ENCODE measurements around the gene SRPRB.

The SRPRB gene

DNA sequence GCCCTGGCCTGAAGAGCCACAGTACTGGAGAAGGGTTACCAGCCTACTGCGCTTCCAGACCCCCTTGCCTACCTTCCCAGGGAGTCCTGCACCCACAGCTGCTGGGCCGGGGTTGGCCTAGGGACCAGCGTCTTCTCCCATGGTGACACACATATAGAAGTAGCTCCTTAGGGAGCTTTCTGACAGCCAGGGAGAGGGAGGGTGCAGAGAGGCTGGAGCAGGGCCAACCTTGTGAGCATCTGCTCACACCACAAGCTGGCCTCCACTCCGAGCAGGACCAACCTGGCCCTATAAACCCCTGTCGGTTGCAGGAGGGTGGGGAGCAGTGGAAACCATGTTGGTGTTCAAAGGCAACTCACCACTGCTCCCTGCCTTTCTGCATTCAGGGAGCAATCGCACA, 35.2 kb downstream of the SRPRB start:
- DNase-seq (ENCODE audit: low read depth in 2 of 2) = no peak

- DNase-seq (ENCODE audit: low read depth in 2 of 2) = no peak
These were observed 35.6 kb downstream of the SRPRB start for GRCh38 chr3:133841196-133841595.

- no peak for DNase-seq (ENCODE audit: low read depth in 2 of 2)
These were observed 36.5 kb downstream of the SRPRB start for GRCh38 chr3:133842158-133842557.

DNA sequence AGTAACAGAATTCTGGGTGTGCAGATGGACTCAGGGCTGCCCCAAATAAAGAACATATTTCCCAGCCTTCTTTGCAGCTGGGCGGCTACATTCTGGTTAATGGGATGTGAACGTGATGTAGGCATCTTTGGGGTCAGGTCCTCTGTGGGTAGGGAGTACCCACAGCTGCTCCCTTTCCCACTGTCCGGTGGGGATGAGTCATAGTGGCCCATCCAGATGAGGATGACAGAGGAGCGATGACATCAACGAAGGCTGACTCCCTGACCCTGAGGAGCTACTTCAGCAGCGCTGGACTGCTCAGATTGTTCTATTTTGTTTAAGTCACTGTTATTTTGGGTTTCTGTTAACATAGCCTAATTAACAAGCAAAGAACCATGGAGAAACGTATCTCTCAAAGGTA, 38.0 kb downstream of the SRPRB start:
- DNase-seq (ENCODE audit: low read depth in 2 of 2) = no peak

- no peak for DNase-seq (ENCODE audit: low read depth in 2 of 2)
These were observed 39.5 kb downstream of the SRPRB start for GRCh38 chr3:133845127-133845526.

GRCh38 chr3:133849346-133849745, 43.7 kb downstream of the SRPRB start:
- no peak for DNase-seq (ENCODE audit: low read depth in 2 of 2)

DNA sequence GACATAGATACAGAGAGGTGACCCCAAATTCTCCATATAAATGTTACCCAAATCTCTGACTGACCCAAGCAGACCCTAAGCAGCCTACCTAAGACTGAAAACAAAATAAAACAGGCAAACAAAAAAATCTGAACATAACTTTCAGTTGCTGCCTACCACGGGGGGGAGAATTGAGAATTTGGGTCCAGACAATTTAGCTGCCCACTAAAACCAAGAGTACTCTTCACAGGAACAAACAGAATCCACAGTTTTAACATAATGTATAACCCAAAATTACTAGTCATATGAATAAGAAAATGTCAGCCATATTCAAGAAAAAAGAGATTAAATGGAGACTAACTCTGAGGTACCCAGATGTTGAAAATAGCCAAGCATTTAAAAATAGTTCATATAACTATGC, 44.4 kb downstream of the SRPRB start:
- DNase-seq (ENCODE audit: low read depth in 2 of 2) = no peak

GRCh38 chr3:133851266-133851906, 45.8 kb downstream of the SRPRB start:
- DNase-seq (ENCODE audit: low read depth in 2 of 2) = no peak

DNA sequence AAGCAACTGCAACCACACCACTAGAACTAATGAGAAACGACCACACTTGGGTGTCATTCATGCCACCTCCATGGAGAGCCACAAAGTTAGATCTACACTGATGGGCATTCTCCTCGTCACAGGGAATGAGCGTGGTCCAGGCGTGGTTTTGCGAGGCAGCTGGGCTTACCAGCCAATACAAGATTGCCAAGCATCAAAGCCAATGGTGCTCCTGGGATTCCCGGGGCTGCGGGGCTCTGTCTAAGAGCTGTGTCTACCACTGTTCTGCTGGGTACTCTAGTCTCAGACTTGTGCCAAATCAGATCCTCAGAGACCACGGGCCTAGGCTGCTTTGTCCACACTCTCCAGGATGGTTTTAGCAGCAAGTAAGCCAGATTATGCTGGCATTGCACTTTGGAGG, 46.3 kb downstream of the SRPRB start:
- no peak for DNase-seq (ENCODE audit: low read depth in 2 of 2)

- DNase-seq (ENCODE audit: low read depth in 2 of 2) = no peak
These were observed 47.7 kb downstream of the SRPRB start for GRCh38 chr3:133853063-133853924.

DNA sequence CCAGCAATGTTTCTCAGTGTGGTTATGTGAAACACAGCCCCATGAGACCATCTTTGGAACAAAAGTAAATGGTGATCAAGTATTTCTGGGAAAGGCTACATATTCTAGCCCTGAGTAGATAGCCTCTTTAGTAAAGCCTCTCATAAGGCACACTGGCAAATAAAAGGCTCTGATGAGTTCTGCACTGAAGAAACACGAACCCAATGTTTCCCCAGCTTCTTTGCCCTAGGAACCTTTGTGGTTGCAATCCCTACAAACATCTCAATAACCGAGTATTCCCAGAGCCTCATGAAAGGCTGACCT, 48.3 kb downstream of the SRPRB start:
- no peak for DNase-seq (ENCODE audit: low read depth in 2 of 2)

- no peak for DNase-seq (ENCODE audit: low read depth in 2 of 2)
These were observed 48.8 kb downstream of the SRPRB start for GRCh38 chr3:133854264-133855001.

- DNase-seq (ENCODE audit: low read depth in 2 of 2) = no peak
These were observed 49.4 kb downstream of the SRPRB start for GRCh38 chr3:133855002-133855370.

DNA sequence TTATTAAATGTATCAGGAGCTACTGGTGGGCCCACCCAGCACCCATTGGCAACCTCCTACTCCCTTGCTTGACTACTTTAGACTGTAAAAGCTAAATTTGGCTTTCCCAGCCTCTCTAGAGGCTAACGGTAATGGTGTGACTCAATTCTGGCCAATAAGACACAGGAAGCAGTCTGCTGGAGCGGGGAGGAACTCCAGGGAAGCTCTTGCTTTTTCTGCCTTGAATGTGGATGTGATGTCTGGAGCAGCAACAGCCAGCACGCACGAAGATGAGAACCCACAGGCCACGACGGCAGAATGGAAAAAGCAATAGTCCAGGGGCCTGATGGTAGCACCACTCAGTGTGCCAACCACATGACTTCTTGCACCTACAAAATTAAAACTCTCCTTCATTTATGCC, 50.2 kb downstream of the SRPRB start:
- DNase-seq (ENCODE audit: low read depth in 2 of 2) = no peak

DNA sequence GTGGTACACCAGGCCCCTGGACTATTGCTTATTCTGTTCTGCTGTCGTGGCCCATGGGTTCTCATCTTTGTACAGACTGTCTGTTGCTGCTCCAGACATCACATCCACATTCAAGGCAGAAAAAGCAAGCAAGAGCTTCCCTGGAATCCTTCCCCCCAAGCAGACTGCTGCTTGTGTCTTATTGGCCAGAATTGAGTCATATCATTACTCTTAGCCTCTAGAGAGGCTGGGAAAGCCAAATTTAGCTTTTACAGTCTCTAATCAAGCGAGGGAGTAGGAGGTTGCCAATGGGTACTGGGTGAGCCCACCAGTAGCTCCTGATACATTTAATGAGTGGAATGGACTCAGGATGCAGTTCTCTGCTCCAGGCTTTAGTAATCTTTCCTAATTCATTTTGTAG, 50.7 kb downstream of the SRPRB start:
- no peak for DNase-seq (ENCODE audit: low read depth in 2 of 2)

GRCh38 chr3:133857767-133858166, 52.2 kb downstream of the SRPRB start:
- no peak for DNase-seq (ENCODE audit: low read depth in 2 of 2)

- DNase-seq (ENCODE audit: low read depth in 2 of 2) = no peak
These were observed 54.0 kb downstream of the SRPRB start for GRCh38 chr3:133859381-133860234.

- no peak for DNase-seq (ENCODE audit: low read depth in 2 of 2)
These were observed 54.9 kb downstream of the SRPRB start for GRCh38 chr3:133860519-133860918.

- DNase-seq (ENCODE audit: low read depth in 2 of 2) = no peak
These were observed 56.5 kb downstream of the SRPRB start for GRCh38 chr3:133862161-133862560.

DNA sequence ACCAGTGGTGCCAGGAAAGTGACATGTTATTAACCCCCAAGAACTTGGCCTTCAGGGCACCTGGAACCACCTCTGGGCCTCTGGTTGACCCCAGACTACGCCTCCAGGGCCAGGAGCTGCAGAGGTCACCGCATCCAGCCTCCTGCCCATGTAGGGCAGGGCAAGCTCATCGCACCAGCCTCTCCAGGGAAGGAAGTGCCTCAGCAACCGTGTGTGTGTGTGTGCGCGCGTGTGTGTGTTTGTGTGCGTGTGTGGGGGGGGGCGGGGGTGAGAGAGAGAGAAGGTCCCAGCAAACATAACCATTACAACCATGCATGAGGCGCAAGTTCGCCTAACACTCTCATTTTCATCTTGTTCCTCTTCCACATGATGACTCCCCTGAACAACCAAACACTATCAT, 58.3 kb downstream of the SRPRB start:
- DNase-seq (ENCODE audit: low read depth in 2 of 2) = no peak

GRCh38 chr3:133864616-133865015, 59.0 kb downstream of the SRPRB start:
- DNase-seq (ENCODE audit: low read depth in 2 of 2) = no peak

Data from stimulated activated CD4-positive, alpha-beta T cell treated with anti-CD3 and anti-CD28 coated beads, Interleukin-12 subunit alpha, Interleukin-12 subunit beta, amount 100 ng/mL, for 24 hours (primary cell).